Hippocampal formation (tissue), 2 donors: ENCODE data around the gene FAM83C.
"Not testable (repeated sequence)": the region's sequence is repeated elsewhere in the genome, so short reads cannot be mapped to it uniquely, and the experiment has no call there.

ENCODE experiments used
- DNase-seq, 2 donors: peaks; one replicate each; lab custom pipeline; 2025; lab: John Stamatoyannopoulos, UW

The FAM83C gene

DNA sequence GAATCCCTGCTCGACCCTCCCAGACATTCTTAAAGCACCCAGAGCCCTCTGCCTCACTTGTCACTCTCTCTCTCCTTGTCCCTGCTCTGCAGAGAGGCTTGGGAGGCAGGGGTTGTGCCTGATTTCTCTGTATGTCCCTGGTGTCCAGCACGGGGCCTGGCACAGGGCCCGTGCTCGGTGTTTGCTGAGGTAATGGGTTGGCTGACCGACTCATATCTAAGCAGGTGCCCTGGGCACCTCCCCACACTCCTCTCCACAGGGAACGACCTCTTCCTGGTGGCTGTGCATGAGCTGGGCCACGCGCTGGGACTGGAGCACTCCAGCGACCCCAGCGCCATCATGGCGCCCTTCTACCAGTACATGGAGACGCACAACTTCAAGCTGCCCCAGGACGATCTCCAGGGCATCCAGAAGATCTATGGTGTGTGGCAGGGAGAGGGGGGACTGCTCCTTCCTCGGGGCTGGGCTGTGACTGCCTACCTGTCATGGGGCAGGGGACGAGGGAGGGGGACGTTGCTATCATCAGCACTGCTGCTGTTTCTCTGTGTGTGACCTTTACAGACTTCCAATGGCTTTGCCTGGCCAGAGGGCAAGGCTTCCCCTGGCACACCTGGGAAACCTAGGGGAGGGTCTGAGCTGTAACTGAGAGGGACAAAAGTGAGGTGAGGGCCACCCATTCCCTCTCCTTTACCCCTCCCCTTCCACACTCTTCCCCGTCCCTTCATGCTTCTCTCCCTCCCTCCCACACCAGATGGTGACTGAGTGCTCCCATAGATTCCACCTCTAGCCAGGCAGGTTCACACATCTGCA lies 28.5 kb downstream of the FAM83C start:
- DNase-seq = no peak

DNA sequence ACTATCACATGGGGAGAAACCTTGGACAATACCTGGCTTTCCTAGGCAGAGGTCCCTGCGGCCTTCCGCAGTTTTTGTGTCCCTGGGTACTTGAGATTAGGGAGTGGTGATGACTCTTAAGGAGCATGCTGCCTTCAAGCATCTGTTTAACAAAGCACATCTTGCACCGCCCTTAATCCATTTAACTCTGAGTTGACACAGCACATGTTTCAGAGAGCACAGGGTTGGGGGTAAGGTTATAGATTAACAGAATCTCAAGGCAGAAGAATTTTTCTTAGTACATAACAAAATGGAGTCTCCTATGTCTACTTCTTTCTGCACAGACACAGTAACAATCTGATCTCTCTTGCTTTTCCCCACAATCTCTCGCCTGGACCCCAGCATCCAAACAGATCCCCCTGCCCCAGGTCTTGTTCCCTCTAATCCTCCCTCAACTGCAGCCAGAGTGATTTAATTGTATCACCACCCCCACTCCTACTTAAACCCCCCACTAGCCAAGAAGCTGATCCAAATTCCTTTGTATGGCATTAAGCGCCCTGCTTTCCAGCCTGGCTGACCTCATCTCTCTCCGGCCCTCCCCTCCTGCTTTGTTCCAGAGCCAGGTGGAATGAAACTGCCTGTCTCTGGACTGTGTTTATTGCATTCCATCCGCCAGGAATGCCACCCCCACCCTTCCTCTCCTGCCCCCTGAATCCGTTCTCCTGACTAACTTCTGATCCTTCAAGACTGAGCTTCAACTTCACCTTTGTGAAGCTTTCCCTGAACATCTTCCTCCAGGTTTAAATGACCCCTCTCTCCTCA lies 29.3 kb downstream of the FAM83C start:
- not testable (repeated sequence) for DNase-seq

DNA sequence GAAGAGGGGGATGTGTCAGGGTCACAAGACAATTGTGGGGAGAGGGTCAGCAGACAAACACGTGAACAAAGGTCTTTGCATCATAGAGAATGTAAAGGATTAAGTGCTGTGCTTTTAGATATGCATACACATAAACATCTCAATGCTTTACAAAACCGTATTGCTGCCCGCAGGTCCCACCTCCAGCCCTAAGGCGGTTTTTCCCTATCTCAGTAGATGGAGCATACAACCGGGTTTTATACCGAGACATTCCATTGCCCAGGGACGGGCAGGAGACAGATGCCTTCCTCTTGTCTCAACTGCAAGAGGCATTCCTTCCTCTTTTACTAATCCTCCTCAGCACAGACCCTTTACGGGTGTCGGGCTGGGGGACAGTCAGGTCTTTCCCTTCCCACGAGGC lies 29.9 kb downstream of the FAM83C start:
- not testable (repeated sequence) for DNase-seq

DNA sequence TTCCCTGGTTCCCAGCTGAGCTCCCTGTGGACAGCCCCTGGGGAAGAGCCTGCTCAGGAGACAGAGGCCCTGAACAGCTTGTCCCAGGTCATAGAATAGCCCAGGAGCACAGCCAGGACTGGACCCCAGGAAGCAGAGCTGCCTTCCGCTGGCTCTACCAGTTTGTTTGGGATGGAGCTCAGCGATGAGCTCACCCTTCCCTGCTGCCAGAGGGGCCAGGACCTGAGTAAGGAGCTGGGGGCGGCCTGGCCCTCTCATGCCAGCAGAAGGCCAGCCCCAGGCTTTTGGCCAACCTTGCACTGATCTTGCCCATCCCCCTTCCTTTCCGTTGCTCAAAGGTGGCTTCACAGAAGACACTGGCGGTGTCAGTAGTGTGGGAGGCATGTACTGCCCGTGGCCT lies 31.8 kb downstream of the FAM83C start:
- DNase-seq = no peak

DNA sequence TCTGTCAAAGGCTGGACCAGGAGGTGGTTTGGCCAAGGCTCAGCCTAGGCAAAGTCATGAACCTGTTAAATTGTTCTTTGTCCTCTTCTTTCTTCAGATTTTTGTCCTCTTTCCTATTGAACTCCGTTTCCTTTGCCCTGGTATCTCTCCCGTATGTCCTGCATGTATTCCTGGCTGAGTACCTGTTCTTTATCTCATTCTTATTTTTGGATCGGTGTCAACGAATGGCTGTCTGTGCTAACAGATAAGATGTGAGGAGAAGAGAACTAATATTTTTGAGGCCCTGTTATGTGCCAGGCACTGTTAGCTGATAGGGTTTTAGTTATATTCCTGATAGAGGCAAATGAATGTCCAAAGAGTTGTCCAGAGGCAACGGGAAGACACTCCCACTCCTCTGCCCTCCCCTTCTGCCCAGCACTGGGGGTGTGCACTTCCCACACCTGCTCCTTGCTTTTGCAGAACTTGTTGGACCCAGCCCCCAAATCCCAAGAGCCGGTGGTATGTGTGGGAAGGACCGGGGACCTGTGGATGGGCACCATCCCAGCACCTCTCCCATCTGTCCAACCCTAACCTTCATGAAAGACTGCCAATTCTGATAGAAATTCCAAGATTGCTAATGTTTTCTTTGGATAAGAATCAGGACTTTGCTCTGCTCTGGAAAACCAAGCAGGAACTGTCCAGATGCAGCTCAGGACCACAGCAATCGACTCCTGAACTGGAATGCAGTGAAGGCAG lies 34.9 kb downstream of the FAM83C start:
- no peak for DNase-seq

DNA sequence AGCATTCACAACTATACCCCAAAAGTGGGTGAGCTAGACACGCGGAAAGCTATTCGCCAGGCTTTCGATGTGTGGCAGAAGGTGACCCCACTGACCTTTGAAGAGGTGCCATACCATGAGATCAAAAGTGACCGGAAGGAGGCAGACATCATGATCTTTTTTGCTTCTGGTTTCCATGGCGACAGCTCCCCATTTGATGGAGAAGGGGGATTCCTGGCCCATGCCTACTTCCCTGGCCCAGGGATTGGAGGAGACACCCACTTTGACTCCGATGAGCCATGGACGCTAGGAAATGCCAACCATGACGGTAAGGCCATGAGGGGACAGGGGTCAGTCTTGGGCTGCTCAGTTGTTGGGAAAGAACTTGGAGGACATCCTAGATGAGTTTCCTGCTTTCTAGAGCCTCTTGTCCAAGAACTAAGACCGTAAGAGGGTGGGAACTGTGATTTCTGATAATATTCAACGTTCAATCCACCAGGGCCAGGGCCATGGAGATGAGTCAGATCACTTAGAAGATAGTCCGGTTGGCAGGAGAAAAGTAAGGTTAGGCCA lies 37.7 kb downstream of the FAM83C start:
- DNase-seq = no peak

DNA sequence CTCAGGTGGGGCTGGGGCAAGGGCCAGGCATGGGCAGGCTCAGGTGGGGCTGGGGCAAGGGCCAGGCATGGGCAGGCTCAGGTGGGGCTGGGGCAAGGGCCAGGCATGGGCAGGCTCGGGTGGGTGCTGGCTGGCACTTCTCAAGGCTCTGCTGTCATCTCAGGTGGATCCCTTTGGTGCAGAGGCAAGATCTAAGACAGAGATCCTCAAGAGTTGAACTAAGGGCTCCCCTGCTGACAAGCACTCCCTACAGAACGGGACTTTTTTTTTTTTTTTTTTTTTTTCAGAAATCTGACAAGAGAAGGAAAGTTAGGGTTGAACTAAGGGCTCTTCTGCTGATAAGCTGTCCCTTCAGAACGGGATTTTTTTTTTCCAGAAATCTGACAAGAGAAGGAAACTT lies 39.2 kb downstream of the FAM83C start:
- no peak for DNase-seq

DNA sequence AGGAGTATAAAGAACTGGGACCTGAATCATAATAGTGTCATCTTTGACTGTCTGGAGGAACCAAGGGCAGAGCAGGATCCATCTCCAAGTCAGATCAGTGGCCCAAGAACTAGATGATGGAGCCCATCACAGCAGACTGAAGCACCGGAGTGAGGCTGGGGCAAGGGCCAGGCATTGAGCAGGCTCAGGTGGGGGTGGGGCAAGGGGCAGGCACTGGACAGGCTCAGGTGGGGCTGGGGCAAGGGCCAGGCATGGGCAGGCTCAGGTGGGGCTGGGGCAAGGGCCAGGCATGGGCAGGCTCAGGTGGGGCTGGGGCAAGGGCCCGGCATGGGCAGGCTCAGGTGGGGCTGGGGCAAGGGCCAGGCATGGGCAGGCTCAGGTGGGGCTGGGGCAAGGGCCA lies 39.6 kb downstream of the FAM83C start:
- not testable (repeated sequence) for DNase-seq

DNA sequence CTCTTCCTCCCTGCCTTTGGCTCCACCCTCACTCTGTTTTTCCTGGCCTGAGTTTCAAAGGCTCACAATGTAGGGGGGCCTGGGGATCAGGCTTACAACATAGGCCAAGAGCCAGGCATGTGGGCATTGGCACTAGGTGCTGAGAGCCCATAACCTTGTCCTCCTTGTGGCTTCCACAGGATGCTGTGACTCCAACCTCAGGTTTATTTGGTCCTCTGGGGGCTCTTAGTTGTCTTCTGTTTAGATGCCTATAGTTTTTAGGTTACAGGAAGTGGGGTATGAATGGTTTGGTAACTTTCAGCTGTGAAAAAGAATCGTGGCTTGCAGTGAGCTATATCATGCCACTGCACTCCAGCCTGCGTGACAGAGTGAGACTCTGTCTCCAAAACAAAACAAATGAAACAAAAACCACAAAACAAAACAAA lies 40.2 kb downstream of the FAM83C start:
- DNase-seq = no peak

DNA sequence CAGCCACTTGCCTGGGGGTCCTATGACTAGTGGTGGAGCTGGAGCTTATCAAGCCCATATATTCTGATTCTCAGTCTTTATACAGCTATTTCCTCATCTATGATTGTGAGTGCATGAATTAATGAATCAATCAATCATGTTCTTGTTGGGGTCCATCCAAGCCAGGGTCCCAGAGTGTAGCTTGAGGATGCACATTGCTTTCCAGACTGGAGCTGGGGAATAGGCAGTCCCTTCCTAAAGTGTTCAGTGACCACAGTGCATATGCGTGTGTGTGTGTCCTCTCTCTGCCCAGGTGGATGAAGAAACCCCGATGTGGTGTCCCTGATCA lies 40.6 kb downstream of the FAM83C start:
- no peak for DNase-seq

DNA sequence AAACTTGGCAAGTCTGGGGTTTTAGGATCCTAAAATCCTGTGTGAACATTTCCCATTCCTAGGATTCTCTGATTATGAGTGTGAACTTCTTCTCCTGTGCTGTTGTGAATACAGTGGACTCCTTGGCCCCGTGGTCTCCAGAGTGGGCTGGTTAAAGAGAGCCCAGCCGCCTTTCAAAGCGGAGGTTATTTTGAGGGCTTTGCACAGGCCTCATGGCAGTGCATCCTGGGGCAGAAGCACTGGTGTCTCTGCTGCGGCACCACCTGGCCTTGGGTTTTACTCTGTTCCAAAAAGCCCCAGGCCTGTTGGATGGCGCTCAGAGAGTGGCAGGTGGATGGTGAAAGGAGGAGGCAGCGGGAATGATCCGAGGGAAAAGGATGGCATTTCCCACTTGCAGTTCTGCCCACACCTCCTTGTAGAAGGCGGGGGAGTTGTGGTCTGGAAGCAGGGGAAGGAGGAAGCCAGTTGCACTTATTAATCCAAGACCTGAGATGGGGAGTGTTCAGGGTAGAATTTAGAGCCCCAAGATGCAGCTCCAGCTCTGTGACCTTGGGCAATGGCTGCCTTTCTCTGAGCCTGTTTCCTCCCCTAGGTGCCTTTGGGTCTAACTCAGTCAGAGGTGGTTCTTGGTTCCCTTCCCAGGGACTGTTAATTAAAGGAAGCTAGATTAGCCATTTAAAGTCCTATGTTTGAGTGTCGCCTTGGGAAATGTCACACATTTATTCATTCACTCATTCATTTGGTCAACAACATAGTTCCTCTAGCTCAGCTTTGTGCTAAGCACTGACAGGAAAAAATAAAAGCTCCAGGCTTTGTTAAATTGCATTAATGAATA lies 43.4 kb downstream of the FAM83C start:
- DNase-seq = no peak

DNA sequence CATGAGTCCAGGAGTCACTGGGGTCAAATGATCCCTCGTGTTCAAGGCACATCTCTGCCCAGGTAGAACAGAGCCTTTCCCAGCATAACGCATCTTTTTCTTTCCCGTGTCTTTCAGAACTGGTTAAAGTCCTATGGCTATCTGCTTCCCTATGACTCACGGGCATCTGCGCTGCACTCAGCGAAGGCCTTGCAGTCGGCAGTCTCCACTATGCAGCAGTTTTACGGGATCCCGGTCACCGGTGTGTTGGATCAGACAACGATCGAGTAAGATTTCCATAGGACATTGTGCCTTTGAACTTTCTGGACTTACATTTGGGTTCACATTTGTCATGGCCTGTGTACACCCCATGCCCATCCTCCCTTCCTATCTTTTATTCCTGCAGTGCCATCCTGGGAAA lies 45.5 kb downstream of the FAM83C start:
- DNase-seq = no peak

DNA sequence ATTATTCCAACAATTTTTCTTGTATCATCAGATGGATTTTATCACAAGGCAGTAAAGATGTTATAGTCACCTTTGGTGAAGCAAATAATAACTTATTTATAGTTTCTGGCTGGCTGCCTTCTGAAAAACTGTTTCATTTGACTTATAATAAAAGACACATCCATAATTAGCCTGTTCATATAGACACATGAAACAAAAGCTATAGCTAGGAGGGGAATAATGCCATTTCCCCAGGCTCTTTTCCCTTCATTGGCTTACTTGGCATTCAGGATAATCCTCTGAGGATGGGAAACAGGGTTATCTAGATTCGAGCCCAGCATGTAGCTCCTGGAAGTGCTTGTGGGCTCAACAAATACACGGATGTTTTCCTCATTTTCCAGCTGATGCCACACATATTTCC lies 48.2 kb downstream of the FAM83C start:
- DNase-seq = no peak

DNA sequence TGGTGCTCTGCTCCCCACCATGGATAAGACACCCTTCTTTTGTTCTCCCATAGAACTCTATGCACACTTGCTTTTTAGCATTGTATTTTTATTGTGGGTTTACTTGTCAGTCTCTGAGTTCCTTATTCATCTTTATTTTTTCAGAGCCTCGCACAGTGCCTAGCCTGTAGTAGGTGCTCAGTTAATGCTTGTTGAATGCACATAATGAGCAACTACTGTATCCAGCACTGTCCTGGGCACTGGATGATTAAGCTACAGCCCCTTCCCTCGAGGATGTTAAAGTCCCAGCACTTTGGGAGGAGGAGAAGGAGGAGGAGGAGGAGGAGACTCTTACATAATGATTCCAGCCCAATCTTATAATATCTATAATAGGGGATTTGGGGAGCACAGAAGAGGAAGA lies 48.9 kb downstream of the FAM83C start:
- DNase-seq = no peak

DNA sequence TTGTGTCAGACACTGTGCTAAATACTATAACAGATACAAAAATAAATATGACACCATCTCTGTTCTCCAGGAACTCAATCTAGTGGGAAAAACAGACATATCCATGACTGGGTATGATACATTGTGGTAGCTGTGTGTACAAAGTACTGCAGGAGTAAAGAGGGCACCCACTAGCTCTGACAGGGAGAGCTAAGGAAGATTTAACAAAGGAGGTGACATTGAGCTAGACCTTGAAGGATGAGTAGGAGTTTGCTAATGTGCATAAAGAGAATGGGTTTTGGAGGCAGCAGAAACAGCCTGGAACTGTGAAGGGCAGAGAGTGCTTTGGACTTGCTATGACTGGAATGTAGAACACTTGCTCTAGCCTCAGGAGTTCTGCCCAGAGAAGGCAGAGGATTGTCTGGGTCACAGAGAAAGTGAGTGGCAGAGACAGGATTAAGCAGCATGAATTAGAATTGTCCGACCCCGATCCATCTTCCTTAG lies 51.4 kb downstream of the FAM83C start:
- no peak for DNase-seq

DNA sequence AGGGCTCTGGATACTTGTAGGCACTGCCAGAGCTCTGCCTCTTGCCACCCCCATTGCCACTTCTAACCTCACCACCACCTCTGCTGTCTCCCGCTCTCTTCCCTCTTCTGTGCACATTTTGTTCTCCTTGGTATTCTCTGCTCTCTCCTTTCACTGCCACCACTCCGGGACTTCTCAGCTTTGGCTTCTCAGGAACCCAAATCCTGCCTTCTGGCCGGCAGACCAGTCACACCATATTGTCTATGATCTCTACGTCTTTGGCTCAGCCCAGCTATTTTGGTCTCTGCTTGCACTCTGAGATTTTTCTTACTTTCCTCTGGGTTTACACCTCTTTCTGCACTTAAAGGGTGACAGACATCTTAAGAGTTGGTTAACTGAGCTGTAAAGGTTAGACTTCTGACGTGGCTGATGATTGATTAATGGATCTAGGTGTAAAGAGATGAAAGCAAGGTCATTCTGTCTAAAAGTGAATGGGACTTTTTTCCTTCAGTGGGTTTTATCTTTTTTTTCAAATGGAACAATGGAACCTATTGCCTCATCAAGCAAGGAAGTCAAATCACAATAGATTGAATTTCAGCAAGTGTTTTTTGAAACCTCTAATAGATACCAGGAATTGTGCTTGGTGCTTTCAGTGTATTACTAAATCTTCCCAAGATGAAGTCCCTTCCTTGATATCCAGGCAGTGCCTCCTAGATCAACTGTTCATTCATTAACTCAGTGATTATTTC lies 52.0 kb downstream of the FAM83C start:
- no peak for DNase-seq

DNA sequence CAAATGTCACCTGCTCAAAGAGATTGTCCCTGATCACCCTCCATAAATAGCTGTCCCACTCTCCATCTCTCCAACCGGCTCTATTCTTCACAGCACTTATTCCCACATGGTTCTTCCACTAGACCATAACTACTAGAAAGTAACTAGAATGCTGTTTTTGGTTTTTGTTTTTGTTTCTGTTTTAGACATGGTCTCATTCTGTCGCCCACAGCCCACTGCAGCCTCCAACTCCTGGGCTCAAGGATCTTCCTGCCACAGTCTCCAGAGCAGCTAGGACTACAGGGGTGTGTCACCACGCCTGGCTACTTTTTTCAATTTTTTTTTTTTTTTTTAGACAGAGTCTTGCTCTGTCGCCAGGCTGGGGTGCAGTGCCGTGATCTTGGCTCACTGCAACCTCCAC lies 53.5 kb downstream of the FAM83C start:
- DNase-seq = no peak

DNA sequence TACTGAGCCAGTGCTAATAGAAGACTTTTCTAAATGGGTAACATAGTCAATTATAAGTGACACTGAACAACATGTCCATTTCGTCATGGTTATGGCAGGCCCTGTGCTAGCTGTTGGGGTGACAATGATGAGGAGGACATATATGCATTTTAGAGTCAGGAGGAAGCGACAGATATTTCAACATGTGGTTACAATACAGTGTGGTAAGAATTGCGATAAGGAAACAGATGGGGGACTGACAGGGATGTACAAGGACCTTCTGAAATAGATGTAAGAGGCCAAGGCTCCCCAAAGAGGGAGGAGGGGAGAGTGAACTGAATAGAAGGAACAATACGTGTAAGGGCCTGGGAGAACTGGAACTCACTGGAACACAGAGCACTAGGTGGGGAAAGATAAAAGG lies 54.1 kb downstream of the FAM83C start:
- DNase-seq = no peak

DNA sequence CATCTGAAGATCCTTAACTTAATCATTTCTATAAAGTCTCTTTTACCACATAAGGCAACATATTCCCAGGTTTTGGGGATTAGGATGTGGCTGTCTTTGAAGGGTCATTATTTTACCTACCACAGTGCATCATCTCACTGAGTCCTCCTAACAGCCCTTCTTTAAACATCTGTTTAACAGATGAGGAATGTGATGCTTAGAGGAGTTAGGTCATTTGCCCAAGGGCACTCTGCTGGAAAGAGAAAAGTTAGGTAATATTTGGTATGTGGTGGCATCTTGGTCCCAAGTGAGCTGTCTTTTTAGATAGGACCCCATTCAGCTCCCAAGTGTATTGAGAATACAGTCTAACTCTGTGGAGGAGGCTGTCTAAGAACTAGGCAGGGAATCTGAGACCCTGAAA lies 54.7 kb downstream of the FAM83C start:
- DNase-seq = no peak

DNA sequence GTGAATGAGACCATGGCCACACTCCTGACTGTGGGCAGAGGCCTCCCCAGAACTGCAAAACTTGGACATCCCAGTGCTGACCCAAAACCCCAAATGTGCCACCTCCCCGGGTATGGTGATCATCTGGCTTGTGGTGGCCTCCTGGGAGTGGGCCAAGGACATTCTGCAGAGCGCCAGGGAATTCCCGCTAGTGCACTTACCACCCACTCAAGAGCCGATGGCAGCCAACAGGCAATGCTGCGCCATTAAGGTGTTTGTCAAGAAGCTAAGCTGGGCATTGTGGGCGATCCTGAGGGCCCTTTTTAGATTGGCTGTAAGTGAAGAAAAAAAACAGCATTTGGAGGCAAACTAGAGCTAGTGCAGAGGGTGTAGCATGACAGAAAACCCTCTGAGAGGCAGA lies 56.3 kb downstream of the FAM83C start:
- DNase-seq = no peak
